HepG2 (cell line): ENCODE data around the gene KLKB1. TPM values are rescaled to one million over a fixed set of nuclear protein-coding genes. Genes with fewer than 3 reads are reported as not detected.

Source experiments
- ASH2L ChIP-seq: fragments of 300-600, 200-600 bp; sonication (generic); IDR thresholded peaks from 2 replicates; pipeline ENCODE4 v1.7.0; 2017; ENCODE audit warnings: low read depth, mild to moderate bottlenecking, moderate library complexity, mixed read lengths, low read length; ENCODE audit not compliant: insufficient read length
- CEBPB ChIP-seq: IDR thresholded peaks from 2 replicates; pipeline ENCODE4 v1.6.1; 2011; ENCODE audit warnings: low read depth, low read length, improper control_type of control experiment, borderline replicate concordance
- FOXA3 ChIP-seq: IDR thresholded peaks from 2 replicates; pipeline ENCODE4 v1.6.1; 2016; ENCODE audit warnings: missing genetic modification reagents, missing compliant biosample characterization
- HNRNPL ChIP-seq: fragments of 200-400 bp; formaldehyde crosslinking; IDR thresholded peaks from 2 replicates; pipeline ENCODE4 v1.6.1; 2017; ENCODE audit warnings: mild to moderate bottlenecking, low read depth, low read length
- MED13 ChIP-seq: sonication (generic); formaldehyde crosslinking; IDR thresholded peaks from 2 replicates; pipeline ENCODE4 v1.5.0; 2020; ENCODE audit warnings: missing genetic modification reagents
- NRL ChIP-seq: sonication (generic); formaldehyde crosslinking; IDR thresholded peaks from 2 replicates; pipeline ENCODE4 v1.5.0; 2020; ENCODE audit warnings: missing genetic modification reagents, mild to moderate bottlenecking, moderate library complexity, borderline replicate concordance
- PHF5A ChIP-seq: IDR thresholded peaks from one replicate; pipeline ENCODE4 v1.6.1; 2018; ENCODE audit warnings: low read depth, missing genetic modification reagents; ENCODE audit not compliant: unreplicated experiment
- REXO4 ChIP-seq: sonication (generic); formaldehyde crosslinking; IDR thresholded peaks from 2 replicates; pipeline ENCODE4 v1.8.0; 2022; ENCODE audit warnings: missing genetic modification reagents, mild to moderate bottlenecking, borderline replicate concordance
- SALL1 ChIP-seq: sonication (generic); formaldehyde crosslinking; IDR thresholded peaks from 2 replicates; pipeline ENCODE4 v1.8.0; 2022; ENCODE audit warnings: mild to moderate bottlenecking, missing genetic modification reagents
- SRF ChIP-seq: IDR thresholded peaks from 2 replicates; pipeline ENCODE4 v1.6.1; 2011; ENCODE audit warnings: mild to moderate bottlenecking, low read depth, low read length, moderate library complexity
- TOE1 ChIP-seq: sonication (generic); formaldehyde crosslinking; IDR thresholded peaks from 2 replicates; pipeline ENCODE4 v1.4.0; 2020; ENCODE audit warnings: mild to moderate bottlenecking, missing genetic modification reagents
- TRIM24 ChIP-seq: sonication (generic); formaldehyde crosslinking; IDR thresholded peaks from 2 replicates; pipeline ENCODE4 v1.8.0; 2022; ENCODE audit warnings: mild to moderate bottlenecking, missing genetic modification reagents
- ZNF205 ChIP-seq: IDR thresholded peaks from 2 replicates; pipeline ENCODE4 v1.6.1; 2018; ENCODE audit warnings: missing biosample characterization, missing genetic modification reagents
- ZNF224 ChIP-seq: sonication (generic); formaldehyde crosslinking; IDR thresholded peaks from 2 replicates; pipeline ENCODE4 v1.5.0; 2020; ENCODE audit warnings: mild to moderate bottlenecking, missing genetic modification reagents
- ZNF225 ChIP-seq: sonication (generic); formaldehyde crosslinking; IDR thresholded peaks from 2 replicates; pipeline ENCODE4 v1.4.0; 2020; ENCODE audit warnings: mild to moderate bottlenecking, missing genetic modification reagents
- ZNF3 ChIP-seq: IDR thresholded peaks from 2 replicates; pipeline ENCODE4 v1.7.0; 2017; ENCODE audit warnings: inconsistent platforms
- ZNF451 ChIP-seq: sonication (generic); formaldehyde crosslinking; IDR thresholded peaks from 2 replicates; pipeline ENCODE4 v1.5.0; 2020; ENCODE audit warnings: mild to moderate bottlenecking, missing genetic modification reagents
- ZNF562 ChIP-seq: sonication (generic); formaldehyde crosslinking; IDR thresholded peaks from 2 replicates; pipeline ENCODE4 v1.8.0; 2022; ENCODE audit warnings: missing genetic modification reagents, borderline replicate concordance
- ZNF678 ChIP-seq: sonication (generic); formaldehyde crosslinking; IDR thresholded peaks from 2 replicates; pipeline ENCODE4 v1.4.0; 2020; ENCODE audit warnings: mild to moderate bottlenecking, missing genetic modification reagents
- ZNF737 ChIP-seq: sonication (generic); formaldehyde crosslinking; IDR thresholded peaks from 2 replicates; pipeline ENCODE4 v1.5.0; 2020; ENCODE audit warnings: missing genetic modification reagents, mild to moderate bottlenecking, borderline replicate concordance
- ZNF792 ChIP-seq: IDR thresholded peaks from 2 replicates; pipeline ENCODE4 v1.6.1; 2016
- ZNF878 ChIP-seq: sonication (generic); formaldehyde crosslinking; IDR thresholded peaks from 2 replicates; pipeline ENCODE4 v1.8.1; 2023; ENCODE audit warnings: mild to moderate bottlenecking, missing genetic modification reagents, moderate library complexity
- polyA plus RNA-seq, 8 experiments: library from polyadenylated mRNA; depleted of rRNA in 3 of 8; stranded (reverse) in 7 of 8; unstranded in 1 of 8; fragments of >200 nt; fragmentation: Illumina TruSeq in 4 of 8; extraction: Trizol in 4 of 8; gene quantifications; 2 replicates each; pipeline versions ENCODE4 v1.2.1 to v1.2.3, GENCODE V29; 2011 to 2016; ENCODE audit warnings: low read depth in 4 of 8, missing spikeins in 1 of 8, mixed read lengths in 1 of 8; ENCODE audit not compliant: insufficient read depth in 1 of 8
- total RNA-seq, 5 experiments: library from RNA; depleted of rRNA; stranded (reverse); fragments of >200 nt; fragmentation: Illumina TruSeq; extraction: Trizol; gene quantifications; 2 replicates each; pipeline ENCODE4 v1.2.3, GENCODE V29; 2016; ENCODE audit warnings: low read depth in 1 of 5
- TF ChIP-seq, protein P1 (sequence below): sonication (generic); formaldehyde crosslinking; IDR thresholded peaks from 2 replicates; pipeline ENCODE4 v1.5.0; 2020; ENCODE audit warnings: missing genetic modification reagents, mild to moderate bottlenecking, borderline replicate concordance
- TF ChIP-seq, protein P2 (sequence below): sonication (generic); formaldehyde crosslinking; IDR thresholded peaks from 2 replicates; pipeline ENCODE4 v1.8.0; 2022; ENCODE audit warnings: mild to moderate bottlenecking, missing genetic modification reagents, borderline replicate concordance
- TF ChIP-seq, protein P3 (sequence below): sonication (generic); formaldehyde crosslinking; IDR thresholded peaks from 2 replicates; pipeline ENCODE4 v1.4.0; 2020; ENCODE audit warnings: missing genetic modification reagents, mild to moderate bottlenecking, borderline replicate concordance

The KLKB1 gene
- total and polyA plus RNA-seq, 2 of the 13 experiments (the other 11 are each of a cell fraction or from before 2014, with no cell fraction given) = 0.26 to 0.49 TPM

DNA sequence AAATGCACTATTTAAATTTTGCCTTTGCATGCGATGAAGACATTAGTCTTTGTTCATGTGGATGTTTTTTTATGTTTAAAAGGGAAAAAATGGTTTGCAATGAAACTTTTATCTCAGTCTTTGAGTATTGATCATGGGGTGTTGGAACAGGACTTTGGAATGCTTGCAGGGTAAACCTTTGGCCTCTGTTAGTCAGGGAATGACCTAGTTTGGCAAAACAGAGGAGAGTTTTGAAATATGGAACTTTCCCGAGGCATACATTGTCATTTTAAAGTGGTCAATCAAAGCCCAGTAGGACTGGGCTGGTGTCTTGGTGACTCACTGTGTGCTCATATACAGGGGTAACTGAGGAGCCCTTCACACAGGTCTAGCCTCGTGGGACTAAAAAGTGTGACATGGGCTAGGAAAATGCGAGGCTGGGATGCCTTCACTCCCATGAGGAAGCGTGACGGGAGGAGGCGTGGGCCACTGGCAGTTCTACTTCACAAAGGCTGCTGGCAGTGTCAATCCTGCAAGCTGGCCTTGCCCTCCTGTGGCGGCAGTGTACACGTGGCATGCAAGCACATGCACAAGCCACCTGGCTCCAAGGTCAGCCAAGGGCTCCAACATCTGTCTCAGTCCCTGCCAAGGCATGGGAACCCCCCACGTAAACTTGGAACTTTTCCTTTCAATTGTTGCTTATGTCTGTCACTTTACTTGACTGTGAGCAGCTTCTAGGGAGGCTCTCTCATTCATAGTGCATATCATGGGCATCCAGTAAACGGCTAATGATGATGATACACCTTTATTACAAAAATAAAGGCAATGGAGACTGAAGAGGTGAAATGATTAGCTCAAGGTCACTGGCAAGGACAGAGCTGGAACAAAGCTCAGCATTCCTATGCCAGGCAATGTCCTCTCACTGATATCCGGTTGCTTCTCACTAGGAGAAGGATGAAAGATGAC, 33.5 kb downstream of the KLKB1 start (continued):
- TF ChIP-seq, protein P1, sequence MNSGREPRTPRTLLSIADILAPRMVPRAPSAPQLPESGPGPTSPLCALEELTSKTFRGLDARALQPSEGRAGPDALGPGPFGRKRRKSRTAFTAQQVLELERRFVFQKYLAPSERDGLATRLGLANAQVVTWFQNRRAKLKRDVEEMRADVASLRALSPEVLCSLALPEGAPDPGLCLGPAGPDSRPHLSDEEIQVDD (CRISPR knock-in tag) = peak; percentile 90; the same call in 1 of the 2 replicates
- TF ChIP-seq SALL1 = peak; percentile 98; the same call in 1 of the 2 replicates
- peak; percentile 78; the same call in 1 of the 2 replicates for TF ChIP-seq ZNF451 (CRISPR knock-in tag)
- TF ChIP-seq SRF = peak; percentile 89
- 0 out of 2 replicates have a peak, but pooled peaks have one; percentile 47 for TF ChIP-seq TRIM24 (CRISPR knock-in tag)
- TF ChIP-seq FOXA3 (CRISPR knock-in tag) = peak; percentile 44; the same call in 1 of the 2 replicates
- no peak for TF ChIP-seq PHF5A (CRISPR knock-in tag)
- 0 out of 2 replicates have a peak, but pooled peaks have one; percentile 16 for TF ChIP-seq MED13 (CRISPR knock-in tag)
- no peak for TF ChIP-seq ZNF224 (CRISPR knock-in tag)
- TF ChIP-seq ZNF225 (CRISPR knock-in tag) = peak; percentile 90; the same call in 1 of the 2 replicates
- peak; percentile 73; the same call in 1 of the 2 replicates for TF ChIP-seq REXO4 (CRISPR knock-in tag)
- TF ChIP-seq ZNF878 (CRISPR knock-in tag) = no peak
- no peak for TF ChIP-seq TOE1 (CRISPR knock-in tag)
- TF ChIP-seq, protein P2, sequence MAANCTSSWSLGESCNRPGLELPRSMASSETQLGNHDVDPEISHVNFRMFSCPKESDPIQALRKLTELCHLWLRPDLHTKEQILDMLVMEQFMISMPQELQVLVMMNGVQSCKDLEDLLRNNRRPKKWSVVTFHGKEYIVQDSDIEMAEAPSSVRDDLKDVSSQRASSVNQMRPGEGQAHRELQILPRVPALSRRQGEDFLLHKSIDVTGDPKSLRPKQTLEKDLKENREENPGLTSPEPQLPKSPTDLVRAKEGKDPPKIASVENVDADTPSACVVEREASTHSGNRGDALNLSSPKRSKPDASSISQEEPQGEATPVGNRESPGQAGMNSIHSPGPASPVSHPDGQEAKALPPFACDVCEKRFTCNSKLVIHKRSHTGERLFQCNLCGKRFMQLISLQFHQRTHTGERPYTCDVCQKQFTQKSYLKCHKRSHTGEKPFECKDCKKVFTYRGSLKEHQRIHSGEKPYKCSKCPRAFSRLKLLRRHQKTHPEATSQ (CRISPR knock-in tag) = peak; percentile 53
- TF ChIP-seq CEBPB = peak; percentile 70; the same call in 1 of the 2 replicates
- TF ChIP-seq ASH2L = peak; percentile 91
- TF ChIP-seq ZNF678 = no peak; the same call in 1 of the 2 replicates
- TF ChIP-seq NRL = peak; percentile 94
- peak; percentile 57; the same call in 1 of the 2 replicates for TF ChIP-seq ZNF562
- peak; percentile 73; the same call in 1 of the 2 replicates for TF ChIP-seq ZNF792 (CRISPR knock-in tag)
- TF ChIP-seq ZNF3 (CRISPR knock-in tag) = no peak
- no peak for TF ChIP-seq ZNF205 (CRISPR knock-in tag)
- TF ChIP-seq ZNF737 = no peak
- TF ChIP-seq, protein P3, sequence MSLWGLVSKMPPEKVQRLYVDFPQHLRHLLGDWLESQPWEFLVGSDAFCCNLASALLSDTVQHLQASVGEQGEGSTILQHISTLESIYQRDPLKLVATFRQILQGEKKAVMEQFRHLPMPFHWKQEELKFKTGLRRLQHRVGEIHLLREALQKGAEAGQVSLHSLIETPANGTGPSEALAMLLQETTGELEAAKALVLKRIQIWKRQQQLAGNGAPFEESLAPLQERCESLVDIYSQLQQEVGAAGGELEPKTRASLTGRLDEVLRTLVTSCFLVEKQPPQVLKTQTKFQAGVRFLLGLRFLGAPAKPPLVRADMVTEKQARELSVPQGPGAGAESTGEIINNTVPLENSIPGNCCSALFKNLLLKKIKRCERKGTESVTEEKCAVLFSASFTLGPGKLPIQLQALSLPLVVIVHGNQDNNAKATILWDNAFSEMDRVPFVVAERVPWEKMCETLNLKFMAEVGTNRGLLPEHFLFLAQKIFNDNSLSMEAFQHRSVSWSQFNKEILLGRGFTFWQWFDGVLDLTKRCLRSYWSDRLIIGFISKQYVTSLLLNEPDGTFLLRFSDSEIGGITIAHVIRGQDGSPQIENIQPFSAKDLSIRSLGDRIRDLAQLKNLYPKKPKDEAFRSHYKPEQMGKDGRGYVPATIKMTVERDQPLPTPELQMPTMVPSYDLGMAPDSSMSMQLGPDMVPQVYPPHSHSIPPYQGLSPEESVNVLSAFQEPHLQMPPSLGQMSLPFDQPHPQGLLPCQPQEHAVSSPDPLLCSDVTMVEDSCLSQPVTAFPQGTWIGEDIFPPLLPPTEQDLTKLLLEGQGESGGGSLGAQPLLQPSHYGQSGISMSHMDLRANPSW (CRISPR knock-in tag) = no peak
- peak; percentile 82; the same call in 1 of the 2 replicates for TF ChIP-seq HNRNPL
